GM19324 (cell line): ENCODE results near the gene PELI1.
"Not testable (repeated sequence)": the region's sequence is repeated elsewhere in the genome, so short reads cannot be mapped to it uniquely, and the experiment has no call there.

Experiments
- ATAC-seq: cut with Tn5 transposase; IDR thresholded peaks from one replicate; pipeline ENCODE4 v1.9.1; 2021; ENCODE audit warnings: mild to moderate bottlenecking, moderate library complexity; ENCODE audit not compliant: unreplicated experiment, low FRiP score

Gene PELI1

GRCh38 chr2:64093341-64093740, 50.9 kb downstream of the PELI1 start:
- no peak for ATAC-seq

DNA sequence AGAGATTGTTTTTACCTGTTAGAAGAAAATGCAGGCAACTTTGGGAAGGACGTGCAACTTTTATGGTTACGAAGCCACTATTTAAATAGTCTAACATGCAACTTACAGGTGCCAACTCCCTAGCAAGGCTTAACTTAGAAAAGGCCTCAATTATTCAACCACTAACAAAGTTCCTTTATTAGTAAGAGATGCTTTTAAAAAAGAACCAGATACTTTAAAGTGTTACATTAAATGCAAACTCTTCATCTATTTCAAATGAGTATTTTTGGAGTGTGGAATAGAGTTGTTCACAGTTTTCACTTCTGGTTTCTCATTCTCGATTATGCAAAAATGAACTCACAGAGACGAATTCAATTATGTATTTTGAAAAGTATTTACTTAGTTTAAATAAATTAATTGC, 51.7 kb downstream of the PELI1 start:
- ATAC-seq, result peak; percentile 59

DNA sequence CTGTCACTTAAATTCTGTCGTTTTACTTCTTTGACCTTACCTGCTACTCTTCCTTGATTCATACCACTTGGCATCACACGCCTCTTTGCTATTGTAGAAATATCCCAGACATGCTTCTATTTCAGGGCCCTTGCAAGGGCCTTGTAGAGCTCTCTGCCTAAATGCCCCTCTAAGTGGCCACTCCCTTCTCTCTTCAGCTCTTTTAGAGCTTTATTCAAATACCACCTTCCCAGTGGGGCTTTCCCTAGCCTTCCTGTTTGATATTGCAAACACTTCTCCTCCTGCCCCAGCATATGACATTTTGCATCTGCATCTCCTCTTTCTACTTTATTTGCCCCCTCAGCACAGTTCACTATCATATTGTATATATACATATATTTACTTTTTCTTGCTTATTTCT, 54.0 kb downstream of the PELI1 start:
- ATAC-seq, result no peak

DNA sequence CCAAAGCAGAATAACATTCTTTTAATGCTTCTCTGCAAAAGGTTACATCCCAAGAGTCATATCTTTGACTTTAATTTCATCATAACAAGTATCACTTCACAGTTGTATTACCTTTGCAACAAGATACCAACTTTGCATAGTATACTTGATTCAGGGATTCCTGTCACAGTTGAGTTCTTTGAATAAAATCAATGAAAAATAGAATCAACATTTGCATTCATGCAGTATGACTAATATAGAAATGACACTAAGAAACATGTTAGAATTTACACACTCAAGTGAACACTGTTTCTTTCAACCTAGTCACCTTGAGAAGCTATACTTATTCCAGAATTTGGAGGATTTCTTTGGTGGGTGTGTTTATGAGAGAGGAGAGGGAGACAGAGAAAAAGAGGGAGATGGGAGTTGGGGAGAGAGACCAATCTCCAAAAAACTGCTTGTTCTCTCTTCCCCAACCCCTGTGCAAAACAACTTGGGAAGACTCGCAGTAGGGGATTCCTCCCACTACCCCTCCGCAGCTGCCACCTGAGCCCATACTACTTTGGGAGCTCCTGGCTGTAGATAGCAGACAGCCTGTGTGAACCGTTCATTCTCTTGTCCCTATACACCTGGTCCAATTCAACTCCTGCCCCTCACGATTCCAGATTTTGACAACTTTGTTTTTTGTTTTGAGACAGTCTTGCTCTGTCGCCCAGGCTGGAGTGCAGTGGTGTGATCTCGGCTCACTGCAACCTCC, 57.7 kb downstream of the PELI1 start:
- no peak for ATAC-seq

- ATAC-seq, result no peak
These were observed 58.3 kb downstream of the PELI1 start for GRCh38 chr2:64085936-64086335.

- ATAC-seq, result no peak
These were observed 63.2 kb downstream of the PELI1 start for GRCh38 chr2:64081046-64081445.

DNA sequence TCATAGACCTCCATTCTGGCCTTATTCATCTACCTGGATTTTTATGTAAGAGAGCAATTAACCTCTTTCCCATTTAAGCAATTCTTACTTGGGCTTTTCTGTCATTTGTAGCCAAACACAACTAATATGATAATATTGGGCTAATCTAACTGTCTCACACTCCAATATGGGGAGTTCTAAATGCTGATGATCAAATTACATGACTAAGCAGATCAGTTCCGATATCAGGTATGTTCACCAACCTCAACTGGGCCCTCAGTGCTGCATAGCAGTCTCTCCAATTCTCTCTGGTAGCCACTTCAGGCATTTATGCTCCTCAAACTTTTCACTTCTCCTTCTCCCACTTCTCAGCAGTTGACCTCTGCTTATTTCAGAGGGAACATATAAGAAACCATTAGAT, 64.0 kb downstream of the PELI1 start:
- ATAC-seq, result no peak

DNA sequence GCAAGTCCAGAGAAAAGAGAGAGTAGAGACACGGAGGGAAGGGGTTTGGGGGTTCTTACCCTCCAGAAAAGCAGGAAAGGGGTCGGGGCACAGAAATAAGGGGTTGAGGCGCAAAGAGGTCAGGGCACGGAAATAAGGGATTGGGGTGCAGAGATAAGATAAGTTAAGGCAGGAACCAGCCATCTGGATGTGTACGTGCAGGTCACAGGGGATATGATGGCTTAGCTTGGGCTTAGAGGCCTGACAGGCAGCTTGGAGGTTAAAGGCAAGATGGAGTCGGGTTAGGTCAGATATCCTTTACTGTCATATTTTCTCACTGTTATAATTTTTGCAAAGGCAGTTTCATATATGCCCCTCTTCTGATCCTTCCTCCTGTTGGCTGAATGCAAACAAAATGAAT, 64.5 kb downstream of the PELI1 start:
- not testable (repeated sequence) for ATAC-seq

DNA sequence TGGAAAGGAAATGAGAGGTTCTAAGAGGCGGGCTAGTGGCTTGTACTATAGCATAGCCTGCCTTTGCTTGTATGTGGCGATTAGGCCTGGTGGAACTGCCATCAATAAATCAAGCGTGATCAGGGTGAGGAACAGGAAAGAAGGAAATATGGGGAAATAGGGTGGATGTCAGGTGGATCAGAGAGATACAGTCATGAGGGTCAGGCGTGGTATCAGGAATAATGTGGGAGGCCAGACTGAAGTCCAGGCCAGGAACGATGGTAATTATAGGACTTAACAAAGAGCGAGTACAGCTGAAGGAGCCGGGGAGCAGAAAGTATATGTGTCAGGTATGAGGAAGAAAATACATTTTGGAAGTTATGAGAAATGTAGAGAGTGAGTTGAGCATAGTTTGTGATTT, 67.4 kb downstream of the PELI1 start:
- not testable (repeated sequence) for ATAC-seq

DNA sequence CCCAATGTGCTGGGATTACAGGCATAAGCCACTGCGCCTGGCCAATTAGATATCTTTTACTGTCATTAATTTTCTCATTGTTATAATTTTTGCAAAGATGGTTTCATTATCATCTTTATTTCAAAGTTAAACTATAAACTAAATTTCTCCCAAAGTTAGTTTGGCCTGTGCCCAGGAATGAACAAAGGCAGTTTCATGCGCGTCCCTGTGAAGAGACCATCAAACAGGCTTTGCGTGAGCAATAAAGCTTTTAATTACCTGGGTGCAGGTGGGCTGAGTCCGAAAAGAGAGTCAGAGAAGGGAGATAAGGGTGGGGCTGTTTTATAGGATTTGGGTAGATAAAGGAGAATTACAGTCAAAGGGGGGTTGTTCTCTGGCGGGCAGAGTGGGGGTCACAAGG, 69.6 kb downstream of the PELI1 start:
- ATAC-seq, result not testable (repeated sequence)

GRCh38 chr2:64067326-64067725, 76.9 kb downstream of the PELI1 start:
- ATAC-seq, result no peak

DNA sequence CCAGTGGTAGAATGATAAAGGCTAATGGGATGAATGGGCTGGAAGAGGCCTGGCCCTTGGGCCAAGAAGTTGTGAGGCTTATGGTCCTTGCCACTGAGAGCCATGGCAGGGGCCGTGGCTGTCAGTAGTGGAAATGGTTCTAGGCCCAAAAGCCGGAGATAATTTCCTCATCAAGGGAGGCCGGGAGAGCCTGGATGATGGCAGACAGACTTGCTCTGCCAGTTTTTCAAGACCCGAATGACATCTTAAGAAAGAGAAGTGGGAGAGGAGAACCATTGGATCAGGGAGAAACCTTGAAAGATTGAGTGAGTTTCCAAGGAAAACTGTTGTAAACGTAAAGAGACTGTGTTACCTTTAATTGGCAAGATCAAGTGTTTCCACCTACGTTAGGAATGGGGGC, 78.7 kb downstream of the PELI1 start:
- ATAC-seq, result no peak

DNA sequence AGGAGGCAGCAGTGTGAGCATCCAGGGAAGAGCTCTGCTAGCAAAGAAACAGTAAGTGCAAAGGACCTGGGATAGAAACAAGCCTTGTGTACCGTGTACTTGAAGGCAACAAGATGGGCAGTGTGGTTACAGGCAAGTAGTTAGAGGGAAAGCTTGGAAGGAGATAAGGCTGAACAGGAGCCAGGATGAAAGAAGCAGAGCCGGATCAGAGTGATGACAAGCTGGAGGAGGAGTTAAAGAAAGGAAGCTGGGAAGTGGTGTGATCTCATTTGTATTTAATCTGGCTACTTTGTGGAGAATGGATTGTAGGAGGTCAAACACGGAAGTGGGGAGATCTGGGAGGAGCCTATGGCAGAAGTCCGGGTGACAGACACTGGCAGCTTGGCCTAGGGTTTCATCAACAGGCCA, 80.3 kb downstream of the PELI1 start:
- no peak for ATAC-seq

DNA sequence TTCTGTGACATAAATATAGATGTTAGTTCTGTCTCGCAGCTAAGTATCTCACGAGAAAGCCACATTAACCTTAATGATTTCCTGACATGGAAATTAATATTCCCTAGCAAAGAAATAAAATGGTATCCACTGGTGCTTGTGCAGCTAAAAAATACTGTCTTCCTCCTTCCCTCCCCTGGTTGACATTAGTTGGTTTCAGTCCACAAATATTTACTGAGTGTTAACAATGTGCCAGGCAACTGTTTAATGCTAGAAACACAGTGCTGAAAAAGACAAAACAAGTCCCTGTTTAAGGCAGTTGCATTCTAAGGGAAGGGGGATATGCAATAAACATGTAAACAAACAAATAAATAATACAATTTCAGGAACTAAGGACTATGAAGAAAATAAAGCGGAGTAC, 80.8 kb downstream of the PELI1 start:
- ATAC-seq, result no peak

- ATAC-seq, result peak; percentile 61
These were observed 81.4 kb downstream of the PELI1 start for GRCh38 chr2:64062840-64063239.

- ATAC-seq, result no peak
These were observed 85.0 kb downstream of the PELI1 start for GRCh38 chr2:64059270-64059669.

DNA sequence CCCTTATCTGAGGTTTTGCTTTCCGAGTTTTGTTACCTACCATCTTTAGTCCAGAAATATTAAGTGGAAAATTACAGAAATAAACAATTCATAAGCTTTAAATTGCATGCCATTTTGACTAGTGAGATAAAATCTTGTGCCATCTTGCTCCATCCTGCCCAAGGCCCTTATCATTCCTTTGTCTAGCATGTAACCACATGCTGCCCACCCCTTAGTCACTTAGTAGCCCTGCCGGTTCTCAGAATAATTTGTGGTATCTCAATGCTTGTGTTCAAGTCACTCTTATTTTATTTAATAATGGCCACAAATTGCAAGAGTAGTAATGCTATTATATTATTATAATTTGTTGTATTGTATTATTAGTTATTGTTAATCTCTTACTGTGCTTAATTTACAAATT, 88.2 kb downstream of the PELI1 start:
- no peak for ATAC-seq

GRCh38 chr2:64054161-64054915, 89.9 kb downstream of the PELI1 start:
- ATAC-seq, result no peak

GRCh38 chr2:64052463-64053241, 91.6 kb downstream of the PELI1 start:
- no peak for ATAC-seq

DNA sequence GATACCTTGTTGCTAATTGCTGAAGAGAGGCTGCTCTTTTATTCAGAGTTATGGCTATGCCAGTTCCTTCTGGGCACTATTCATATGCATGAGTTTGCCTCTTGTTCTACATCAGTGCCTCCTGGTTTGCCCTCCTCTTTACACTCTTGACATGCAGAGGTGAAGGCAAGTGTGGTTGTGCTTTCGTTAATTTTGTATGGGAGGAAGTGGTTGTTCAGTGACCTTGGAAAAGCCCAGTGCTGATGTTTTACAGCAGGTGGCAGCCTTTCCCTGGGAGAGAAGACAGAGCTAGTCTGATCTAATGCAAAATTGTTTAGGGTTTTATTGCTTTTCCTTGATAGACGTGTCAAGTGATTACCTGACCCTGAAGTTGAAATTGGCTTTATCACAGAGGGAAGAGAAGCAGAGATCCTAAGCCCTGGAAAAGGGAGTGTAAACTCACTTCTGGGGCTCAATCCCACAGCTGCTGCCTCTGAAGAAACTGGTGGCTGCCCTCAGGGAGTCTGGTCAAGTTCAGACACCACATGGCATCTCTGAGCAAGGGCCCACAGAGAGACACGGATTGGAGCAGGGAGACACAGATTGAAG, 94.5 kb downstream of the PELI1 start:
- ATAC-seq, result peak; percentile 84

GRCh38 chr2:64045938-64046337, 98.3 kb downstream of the PELI1 start:
- no peak for ATAC-seq
